GM18511 (cell line): ENCODE data around the gene VPS52.

Experiments
- ATAC-seq: cut with Tn5 transposase; IDR thresholded peaks from one replicate; pipeline ENCODE4 v1.9.1; 2021; ENCODE audit warnings: mild to moderate bottlenecking, moderate library complexity; ENCODE audit not compliant: unreplicated experiment

Gene VPS52

DNA sequence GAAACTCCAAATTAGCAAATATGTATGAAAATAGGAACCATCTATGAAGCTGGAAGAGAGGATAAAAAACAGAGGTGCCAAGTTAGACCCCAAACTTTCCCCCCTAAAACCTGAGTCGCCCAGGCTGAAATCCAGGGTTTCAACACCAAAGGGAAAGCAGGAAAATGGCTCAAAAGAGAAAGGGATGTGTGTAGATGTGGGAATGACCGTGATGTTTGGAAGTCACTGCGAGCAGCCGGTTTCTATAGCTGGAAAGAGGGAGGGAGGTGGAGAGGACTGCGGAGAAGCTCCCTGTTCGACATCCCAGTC lies 58.9 kb downstream of the VPS52 start:
- no peak for ATAC-seq

DNA sequence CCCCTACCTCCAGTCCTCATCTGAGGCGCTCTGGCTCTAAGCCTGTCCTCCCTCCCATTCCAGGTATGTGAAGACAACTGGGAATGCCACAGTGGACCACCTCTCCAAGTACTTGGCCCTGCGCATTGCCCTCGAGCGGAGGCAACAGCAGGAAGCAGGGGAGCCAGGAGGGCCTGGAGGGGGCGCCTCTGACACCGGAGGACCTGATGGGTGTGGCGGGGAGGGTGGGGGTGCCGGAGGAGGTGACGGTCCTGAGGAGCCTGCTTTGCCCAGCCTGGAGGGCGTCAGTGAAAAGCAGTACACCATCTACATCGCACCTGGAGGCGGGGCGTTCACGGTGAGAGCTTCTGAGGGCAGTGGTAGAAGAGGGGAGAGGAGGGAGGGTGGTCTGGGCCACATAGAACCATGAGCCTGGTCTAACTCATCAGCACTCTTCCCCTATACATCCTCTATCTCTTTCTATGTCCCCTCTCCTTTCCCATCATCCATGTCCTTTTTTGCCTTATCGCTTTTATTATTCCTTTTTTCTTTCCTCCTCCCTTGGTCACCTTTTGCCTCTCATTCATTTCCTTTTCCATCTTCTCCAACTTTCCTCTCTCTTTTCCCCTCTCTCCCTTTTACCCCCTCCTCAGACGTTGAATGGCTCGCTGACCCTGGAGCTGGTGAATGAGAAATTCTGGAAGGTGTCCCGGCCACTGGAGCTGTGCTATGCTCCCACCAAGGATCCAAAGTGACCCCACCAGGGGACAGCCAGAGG lies 59.8 kb downstream of the VPS52 start:
- no peak for ATAC-seq

DNA sequence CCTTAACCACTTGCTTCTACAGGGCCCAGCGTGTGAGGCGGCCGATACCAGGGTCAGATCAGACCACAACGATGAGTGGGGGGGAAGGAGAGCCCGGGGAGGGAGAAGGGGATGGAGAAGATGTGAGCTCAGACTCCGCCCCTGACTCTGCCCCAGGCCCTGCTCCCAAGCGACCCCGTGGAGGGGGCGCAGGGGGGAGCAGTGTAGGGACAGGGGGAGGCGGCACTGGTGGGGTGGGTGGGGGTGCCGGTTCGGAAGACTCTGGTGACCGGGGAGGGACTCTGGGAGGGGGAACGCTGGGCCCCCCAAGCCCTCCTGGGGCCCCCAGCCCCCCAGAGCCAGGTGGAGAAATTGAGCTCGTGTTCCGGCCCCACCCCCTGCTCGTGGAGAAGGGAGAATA lies 60.5 kb downstream of the VPS52 start:
- no peak for ATAC-seq

DNA sequence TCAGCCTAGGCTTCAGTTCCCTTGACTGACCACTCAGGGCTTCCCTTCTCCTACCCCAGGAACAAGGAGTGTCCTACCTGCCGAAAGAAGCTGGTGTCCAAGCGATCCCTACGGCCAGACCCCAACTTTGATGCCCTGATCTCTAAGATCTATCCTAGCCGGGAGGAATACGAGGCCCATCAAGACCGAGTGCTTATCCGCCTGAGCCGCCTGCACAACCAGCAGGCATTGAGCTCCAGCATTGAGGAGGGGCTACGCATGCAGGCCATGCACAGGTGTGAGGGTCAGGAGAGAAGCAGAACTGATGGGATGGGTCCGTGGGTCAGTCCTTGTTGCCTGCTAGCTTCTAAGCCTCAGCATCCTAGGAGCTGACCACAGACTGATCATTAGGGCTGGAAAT lies 61.8 kb downstream of the VPS52 start:
- ATAC-seq = no peak

DNA sequence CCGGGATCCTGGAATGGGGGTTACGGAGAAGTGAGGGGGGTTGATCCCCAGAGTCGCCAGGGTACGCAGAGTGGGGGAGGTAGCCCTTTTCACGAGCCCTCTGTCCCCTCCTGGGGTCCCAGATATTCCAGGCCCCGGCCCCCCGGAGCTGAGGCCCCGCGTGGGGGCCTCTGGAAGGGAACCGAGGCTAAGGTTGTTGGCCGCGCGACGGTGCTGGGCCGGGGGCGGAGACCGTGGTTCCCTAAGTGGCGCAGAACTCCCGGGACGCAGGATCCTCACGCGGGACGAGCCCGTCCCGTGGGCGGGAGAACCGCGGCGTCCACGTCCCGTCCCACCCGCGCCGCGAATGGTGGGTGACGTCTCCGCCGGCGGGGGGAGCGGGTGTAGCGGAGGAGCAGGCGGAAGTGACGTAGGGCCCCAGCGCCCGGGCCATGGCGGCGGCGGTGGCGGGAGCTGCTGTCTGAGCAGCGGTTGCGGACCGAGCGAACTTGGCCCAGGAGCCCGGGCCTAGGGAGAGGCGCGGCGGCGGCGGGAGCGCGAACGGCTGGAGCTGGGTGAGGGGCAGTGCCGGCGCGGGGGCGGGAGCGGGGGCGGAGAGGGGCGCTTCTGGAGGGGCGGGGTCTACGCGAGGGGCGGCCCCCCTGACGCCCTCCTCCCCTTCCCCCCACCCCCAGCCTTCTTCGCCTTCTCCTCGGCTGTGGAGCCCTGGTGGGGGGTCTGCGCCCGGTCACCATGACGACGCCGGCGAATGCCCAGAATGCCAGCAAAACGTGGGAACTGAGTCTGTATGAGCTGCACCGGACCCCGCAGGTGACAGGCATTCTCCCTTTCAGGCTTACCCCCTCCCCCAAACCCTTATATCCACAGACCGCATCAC lies 63.3 kb downstream of the VPS52 start, which contains the start of gene RING1:
Gene RING1 (plus strand): TSS at position 410 of the 877 bp plus-strand sequence. CDS start 323 bp downstream, at position 733.
- peak; percentile 41 for ATAC-seq

DNA sequence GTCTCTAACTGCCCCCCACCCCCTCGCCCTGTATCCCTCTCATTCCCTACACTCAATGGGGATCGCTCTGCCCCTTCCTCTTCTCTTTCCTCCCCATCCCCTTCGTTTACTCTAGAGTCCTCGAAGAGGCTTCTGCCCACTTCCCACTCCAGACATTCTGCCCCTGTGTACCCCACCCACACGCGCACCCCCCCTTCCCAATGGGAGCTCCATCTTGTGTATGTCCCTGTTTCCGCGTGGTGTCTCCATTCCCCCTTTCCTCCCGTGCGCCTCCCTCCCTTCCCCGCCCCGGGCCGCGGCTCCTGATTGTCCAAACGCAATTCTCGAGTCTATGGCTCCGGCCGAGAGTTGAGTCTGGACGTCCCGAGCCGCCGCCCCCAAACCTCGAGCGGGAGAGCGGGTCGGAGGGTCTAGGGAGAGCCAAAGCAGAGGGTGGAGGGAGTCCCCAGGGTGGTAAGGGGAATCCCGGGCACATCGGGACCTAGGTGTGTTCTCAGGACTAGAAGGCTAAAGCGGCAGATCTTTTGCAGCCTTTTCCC lies 64.1 kb downstream of the VPS52 start:
- ATAC-seq = no peak

DNA sequence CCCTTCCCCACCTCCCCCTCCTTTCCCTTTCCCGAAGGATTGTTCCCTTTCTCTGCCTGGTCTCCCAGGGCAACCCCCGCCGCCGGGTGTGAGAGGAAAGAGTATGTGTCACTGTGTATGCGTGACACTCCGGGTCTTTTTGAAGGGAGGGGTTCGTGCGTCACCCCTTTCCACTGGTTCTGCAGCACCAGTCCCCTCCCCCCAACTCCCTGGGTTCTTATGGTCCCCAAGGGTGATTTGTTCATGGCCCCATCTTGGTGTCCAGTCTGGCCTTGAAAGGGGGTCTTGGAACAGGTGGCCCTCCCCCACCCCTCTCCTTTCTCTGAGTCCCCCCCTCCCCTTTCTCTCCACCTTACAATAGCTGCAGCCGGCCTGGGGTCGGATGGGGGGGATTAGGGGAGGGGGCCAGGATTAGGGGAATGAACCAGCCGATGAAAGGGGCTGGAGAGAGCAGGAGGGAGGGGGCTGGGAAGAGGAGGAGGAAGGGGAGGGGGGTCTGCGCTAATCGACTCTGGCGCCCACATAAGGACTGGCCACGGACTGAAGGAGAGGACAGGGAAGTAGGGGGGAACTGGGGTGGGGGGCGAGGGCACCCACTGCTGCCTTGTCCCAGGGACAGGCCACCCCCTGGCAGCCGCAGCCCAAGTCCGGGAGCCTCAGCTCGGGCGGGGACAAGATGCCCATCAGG lies 64.7 kb downstream of the VPS52 start:
- ATAC-seq = no peak

DNA sequence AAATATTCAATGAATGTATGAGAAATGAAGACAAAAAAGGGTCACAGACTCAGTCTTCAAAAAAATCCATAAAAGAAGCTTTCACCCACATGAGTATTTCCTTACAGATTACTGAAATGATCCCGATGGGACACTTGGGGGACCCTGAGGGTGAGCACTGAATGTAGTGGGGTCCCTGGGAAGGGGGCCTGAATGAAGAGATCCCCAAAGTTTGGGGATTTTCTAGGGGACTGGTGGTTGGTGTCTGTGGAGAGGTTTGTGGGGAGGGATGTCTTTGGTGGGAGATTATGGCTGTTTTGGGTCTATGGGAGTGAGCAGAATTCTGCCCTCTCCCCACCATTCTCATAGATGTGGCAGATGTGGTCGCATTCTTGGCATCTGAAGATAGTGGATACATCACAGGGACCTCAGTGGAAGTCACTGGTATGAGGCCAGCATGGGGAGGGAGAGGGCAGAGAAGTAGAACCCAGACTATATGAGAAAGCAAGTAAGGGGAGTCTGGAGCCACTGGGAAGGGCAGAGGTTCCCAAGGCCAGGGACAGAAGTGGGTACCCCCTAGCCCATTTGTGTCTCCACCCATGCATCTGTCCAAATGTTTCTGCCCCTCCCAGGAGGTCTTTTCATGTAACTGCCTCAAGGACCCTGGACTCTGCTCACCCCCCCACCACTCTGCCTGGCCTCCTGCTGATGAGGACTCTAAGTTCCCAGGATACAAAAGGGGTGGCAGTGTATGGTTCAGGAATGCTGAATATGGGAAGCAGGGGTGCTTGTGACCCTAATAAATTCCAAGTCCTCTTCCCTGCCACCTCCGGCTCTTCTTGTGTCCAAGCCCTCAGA lies 65.4 kb downstream of the VPS52 start:
- no peak for ATAC-seq

DNA sequence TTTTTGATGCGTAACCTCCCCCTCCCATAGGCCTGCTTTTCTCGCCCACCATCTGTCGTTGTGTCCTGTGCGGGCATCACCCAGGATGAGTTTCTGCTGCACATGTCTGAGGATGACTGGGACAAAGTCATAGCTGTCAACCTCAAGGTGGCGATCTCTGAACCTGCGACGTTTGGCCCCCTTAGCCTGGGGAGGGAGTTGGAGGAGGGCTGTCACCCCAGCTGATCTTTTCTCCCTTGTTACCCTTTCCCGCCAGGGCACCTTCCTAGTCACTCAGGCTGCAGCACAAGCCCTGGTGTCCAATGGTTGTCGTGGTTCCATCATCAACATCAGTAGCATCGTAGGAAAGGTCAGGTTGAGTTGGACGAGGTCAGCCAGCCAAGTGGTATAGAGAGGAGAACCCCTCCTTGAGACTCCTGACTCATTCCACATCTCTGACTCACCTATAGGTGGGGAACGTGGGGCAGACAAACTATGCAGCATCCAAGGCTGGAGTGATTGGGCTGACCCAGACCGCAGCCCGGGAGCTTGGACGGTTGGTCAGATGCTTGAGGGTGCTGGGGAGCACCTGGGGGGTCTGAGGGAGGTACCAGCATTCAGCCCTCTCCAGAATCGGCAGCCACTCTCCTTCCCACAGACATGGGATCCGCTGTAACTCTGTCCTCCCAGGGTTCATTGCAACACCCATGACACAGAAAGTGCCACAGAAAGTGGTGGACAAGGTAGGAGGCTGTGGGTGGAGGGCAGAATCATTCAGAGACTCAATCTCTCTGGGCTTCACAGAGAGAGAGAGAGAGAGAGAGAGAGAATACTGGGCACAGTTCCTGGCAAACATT lies 66.3 kb downstream of the VPS52 start:
- no peak for ATAC-seq

DNA sequence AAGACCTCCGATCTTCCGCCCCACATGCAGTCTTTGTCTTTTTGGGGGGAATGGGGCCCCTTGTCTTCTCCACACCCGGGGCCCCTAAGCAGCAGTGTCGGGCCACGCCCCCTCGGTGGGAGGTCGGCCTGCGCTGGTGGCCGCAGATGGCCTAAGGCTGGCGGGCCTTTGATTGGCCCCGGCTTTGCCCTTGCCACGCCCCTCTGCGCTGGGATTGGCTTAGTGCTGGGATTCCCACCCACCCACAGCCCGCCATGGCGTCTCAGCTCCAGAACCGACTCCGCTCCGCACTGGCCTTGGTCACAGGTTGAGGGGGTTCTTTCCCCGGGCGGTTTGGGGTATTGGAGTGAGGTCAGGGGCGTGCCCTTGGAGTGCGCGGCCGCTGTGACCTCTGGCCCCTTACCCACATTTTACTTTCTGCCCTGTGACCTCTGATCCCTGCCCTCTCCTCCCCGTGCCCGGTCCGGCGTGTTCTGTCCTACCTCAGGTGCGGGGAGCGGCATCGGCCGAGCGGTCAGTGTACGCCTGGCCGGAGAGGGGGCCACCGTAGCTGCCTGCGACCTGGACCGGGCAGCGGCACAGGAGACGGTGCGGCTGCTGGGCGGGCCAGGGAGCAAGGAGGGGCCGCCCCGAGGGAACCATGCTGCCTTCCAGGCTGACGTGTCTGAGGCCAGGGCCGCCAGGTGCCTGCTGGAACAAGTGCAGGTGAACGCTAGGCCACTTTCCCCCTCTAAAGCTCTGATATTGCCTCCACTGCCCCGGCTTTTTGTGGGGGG lies 67.1 kb downstream of the VPS52 start, which contains the start of gene HSD17B8:
Gene HSD17B8 (plus strand): TSS at position 241 of the 776 bp plus-strand sequence. CDS start 14 bp downstream, at position 255.
- peak; percentile 56 for ATAC-seq

DNA sequence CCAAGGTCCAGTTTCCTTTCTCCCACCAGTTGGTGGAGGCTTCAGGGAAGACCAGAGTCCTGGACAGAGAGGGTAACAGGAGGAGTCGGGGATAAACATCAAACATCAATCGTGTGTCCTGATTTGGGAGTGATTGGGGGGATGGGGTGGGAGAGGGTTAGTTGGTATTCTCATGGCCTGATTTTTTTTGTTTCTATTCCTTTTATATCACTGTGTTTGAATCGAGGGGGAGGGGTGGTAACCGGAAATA lies 67.6 kb downstream of the VPS52 start:
- no peak for ATAC-seq

DNA sequence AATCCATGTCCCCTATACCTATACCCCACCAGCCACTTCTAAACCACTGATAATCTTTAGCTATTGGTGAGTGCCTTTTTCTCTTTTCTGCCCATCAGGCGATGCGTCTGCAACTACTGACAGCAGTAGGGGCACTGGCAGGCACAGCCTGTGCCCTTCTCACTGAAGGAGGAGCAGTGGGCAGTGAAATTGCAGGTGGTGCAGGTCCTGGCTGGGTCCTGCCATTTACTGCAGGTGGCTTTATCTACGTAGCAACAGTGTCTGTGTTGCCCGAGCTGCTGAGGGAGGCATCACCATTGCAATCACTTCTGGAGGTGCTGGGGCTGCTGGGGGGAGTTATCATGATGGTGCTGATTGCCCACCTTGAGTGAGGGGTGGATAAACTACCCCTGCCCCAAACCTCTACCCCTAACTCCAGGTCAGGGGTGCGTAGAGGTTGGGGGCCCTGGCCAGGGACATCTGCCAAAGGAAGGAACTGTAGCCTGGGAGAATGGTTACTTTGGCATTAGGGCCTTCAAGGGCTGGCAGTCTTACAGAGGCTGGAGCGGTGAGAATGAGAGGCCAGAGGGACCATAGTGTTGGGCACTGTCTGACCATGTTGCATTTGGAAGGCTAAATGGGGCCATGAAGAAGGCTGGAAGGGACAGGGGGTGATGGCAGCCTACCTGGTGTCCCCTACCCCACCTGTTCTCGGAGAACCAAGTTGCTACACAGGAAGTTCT lies 68.1 kb downstream of the VPS52 start:
- no peak for ATAC-seq

DNA sequence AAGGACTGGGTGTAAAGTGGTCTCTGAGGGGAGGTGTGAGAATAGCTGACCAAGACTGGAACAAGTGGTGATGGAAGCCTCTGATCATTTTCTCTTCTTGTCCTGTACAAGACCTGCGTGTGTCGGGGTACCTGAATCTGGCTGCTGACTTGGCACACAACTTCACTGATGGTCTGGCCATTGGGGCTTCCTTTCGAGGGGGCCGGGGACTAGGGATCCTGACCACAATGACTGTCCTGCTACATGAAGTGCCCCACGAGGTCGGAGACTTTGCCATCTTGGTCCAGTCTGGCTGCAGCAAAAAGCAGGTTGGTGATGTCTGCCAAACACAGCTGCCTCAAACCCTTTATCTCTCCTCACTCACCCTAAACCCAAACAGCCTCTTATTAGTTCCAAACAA lies 68.9 kb downstream of the VPS52 start:
- no peak for ATAC-seq

DNA sequence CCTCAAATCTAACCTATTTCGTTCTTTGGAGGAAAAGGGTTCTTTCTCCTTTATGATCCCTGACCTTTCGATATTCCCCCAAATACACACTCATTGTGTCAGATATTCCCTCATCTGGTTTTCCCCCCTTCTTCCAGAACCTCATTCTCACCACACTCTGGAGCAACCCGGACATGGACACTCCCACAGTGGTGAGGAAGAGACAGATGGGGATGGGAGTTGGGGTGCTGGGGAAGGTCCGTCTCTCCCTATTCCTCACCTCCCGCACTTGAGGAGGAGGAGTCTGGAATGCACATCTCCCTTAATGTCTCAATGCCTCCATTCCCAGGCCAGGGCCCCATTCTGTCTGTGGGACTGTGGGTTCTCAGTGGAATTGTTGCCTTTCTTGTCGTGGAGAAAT lies 69.7 kb downstream of the VPS52 start:
- no peak for ATAC-seq

DNA sequence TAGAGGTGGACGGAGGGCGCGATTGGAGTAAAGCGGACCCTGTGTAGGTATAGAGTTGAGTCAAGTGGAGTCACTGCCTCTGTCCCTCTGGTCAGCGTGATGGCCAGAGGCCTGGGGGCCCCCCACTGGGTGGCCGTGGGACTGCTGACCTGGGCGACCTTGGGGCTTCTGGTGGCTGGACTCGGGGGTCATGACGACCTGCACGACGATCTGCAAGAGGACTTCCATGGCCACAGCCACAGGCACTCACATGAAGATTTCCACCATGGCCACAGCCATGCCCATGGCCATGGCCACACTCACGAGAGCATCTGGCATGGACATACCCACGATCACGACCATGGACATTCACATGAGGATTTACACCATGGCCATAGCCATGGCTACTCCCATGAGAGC lies 70.5 kb downstream of the VPS52 start:
- ATAC-seq = no peak
